ENCODE measurements around the gene PARP6.

DNA sequence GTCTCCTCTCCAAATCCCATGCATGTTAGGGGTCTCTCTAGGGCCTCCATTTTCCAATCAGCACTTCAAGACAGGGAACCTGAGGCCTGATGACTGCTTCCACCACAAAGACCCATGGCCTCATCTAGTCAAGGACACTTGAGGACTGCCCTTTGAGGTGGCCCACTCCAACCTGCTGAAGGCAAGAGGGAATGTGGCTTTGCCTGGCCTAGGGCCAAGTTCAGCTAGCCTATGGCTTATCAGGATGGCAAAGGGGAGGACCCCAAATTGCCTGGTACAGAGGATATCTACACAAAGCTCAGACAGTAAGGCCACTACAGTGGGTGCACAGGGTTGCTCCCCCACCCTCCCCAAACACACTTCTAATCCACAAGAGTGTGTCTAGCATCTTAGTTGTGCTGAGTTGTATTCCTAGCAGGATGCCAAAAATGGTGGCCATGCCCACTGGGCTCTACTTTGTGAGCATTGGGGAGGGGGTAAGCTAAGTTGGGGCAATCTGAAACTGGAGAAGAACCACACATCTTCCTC lies 64.7 kb downstream of the PARP6 start:
- TF ChIP-seq, protein P1, sequence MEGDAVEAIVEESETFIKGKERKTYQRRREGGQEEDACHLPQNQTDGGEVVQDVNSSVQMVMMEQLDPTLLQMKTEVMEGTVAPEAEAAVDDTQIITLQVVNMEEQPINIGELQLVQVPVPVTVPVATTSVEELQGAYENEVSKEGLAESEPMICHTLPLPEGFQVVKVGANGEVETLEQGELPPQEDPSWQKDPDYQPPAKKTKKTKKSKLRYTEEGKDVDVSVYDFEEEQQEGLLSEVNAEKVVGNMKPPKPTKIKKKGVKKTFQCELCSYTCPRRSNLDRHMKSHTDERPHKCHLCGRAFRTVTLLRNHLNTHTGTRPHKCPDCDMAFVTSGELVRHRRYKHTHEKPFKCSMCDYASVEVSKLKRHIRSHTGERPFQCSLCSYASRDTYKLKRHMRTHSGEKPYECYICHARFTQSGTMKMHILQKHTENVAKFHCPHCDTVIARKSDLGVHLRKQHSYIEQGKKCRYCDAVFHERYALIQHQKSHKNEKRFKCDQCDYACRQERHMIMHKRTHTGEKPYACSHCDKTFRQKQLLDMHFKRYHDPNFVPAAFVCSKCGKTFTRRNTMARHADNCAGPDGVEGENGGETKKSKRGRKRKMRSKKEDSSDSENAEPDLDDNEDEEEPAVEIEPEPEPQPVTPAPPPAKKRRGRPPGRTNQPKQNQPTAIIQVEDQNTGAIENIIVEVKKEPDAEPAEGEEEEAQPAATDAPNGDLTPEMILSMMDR (IDR thresholded peaks at IDR 0.05), result no peak
- TF ChIP-seq EZH2 (IDR thresholded peaks at IDR 0.05; ENCODE audit: borderline replicate concordance, insufficient read depth, low read depth, low read length, poor library complexity, severe bottlenecking), result no peak

All from B cell (primary cell).